Tibial nerve (tissue), 4 donors: Measurements from ENCODE around the gene CREB3. TPM values are rescaled to one million over a fixed set of nuclear protein-coding genes. Genes with fewer than 3 reads are reported as not detected.

ENCODE experiments used
- DNase-seq, 2 donors: peaks; one replicate each; pipeline ENCODE4 v3.0.0-alpha.2; 2019; ENCODE audit warnings: low spot score in 2 of 2
- H3K27ac ChIP-seq, 4 donors: fragments of 200-600 bp; sonication (generic) in 3 of 4; one replicate each; pipeline ENCODE4 v1.5.1; 2017 to 2019; ENCODE audit warnings: mild to moderate bottlenecking in 1 of 4
- H3K27me3 ChIP-seq, 2 donors: fragments of 200-600 bp; sonication (generic) in 1 of 2; one replicate each; pipeline versions ENCODE4 v1.5.1 to v1.6.0; 2017 to 2019
- H3K36me3 ChIP-seq, 3 donors: fragments of 200-600 bp; sonication (generic); one replicate each; pipeline ENCODE4 v1.5.1; 2018 to 2019
- H3K4me1 ChIP-seq, 4 donors: fragments of 200-600 bp; sonication (generic) in 3 of 4; one replicate each; pipeline ENCODE4 v1.5.1; 2017 to 2019
- H3K4me3 ChIP-seq, 4 donors: fragments of 200-600 bp; sonication (generic) in 3 of 4; one replicate each; pipeline ENCODE4 v1.5.1; 2017 to 2019; ENCODE audit warnings: mild to moderate bottlenecking in 1 of 4, moderate library complexity in 1 of 4
- H3K9me3 ChIP-seq, 4 donors: fragments of 200-600 bp; sonication (generic) in 3 of 4; one replicate each; pipeline ENCODE4 v1.5.1; 2017 to 2019
- CTCF ChIP-seq, 5 experiments: fragments of 200-600 bp in 3 of 5; fragments of 450-650 bp in 2 of 5; sonication (generic) in 3 of 5; IDR thresholded peaks; one replicate each; pipeline ENCODE4 v1.5.1; 2016 to 2019; ENCODE audit warnings: antibody characterized with exemption in 5 of 5, mild to moderate bottlenecking in 3 of 5, moderate library complexity in 2 of 5
- EP300 ChIP-seq, 2 donors: sonication (generic); formaldehyde crosslinking; IDR thresholded peaks; one replicate each; pipeline ENCODE4 v1.6.1; 2017; ENCODE audit warnings: antibody characterized with exemption in 2 of 2, mild to moderate bottlenecking in 1 of 2
- POLR2A ChIP-seq, 2 donors: fragments of 450-650 bp; IDR thresholded peaks; one replicate each; pipeline ENCODE4 v1.6.1; 2017; ENCODE audit warnings: antibody characterized with exemption in 2 of 2, mild to moderate bottlenecking in 2 of 2, moderate library complexity in 2 of 2
- WGBS, 2 donors: methylation state at CpG; one replicate each; pipeline ENCODE4 v1.1.5; 2018; 5-methylcytosine and 5-hydroxymethylcytosine counted together
- small RNA-seq: library from RNA; depleted of rRNA; stranded (forward); fragments of <200 nt; gene quantifications from one replicate; pipeline ENCODE3, GENCODE V24; 2016
- total RNA-seq, 4 donors: library from RNA; depleted of rRNA; stranded (reverse); fragments of >200 nt; gene quantifications; one replicate each; pipeline ENCODE4 v1.1.0, GENCODE V29; 2016

CREB3 gene
- total RNA-seq, 4 donors from 2014 or later = 41.6 to 70.1 (median 53.5) TPM

GRCh38 chr9:35776018-35776417 lies 43.6 kb downstream of the CREB3 start:
- Histone ChIP-seq H3K36me3 (no peaks in the 10 kb centered on the region), H3K4me1 (peaks cover 0 to 18% (median 10%) of the 10 kb centered on the region in 4 donors), H3K4me3 (no peak overlapping the region), H3K9me3 (no peaks in the 10 kb centered on the region), H3K27ac (no peak overlapping the region), H3K27me3 (no peaks in the 10 kb centered on the region)
- DNase-seq = no peak
- TF ChIP-seq POLR2A (IDR thresholded peaks at IDR 0.05) (no peak), EP300 (IDR thresholded peaks at IDR 0.05) (no peak), CTCF (IDR thresholded peaks at IDR 0.05) (no peak)
- 77 to 80% methylated on average over 4 of the region's 4 CpGs for WGBS, 2 donors

- Histone ChIP-seq H3K27me3 (no peaks in the 10 kb centered on the region), H3K4me1 (peaks cover 0 to 7% (median 0%) of the 10 kb centered on the region in 4 donors), H3K4me3 (no peak overlapping the region), H3K27ac (no peak overlapping the region), H3K36me3 (no peaks in the 10 kb centered on the region), H3K9me3 (no peaks in the 10 kb centered on the region)
- no peak for TF ChIP-seq POLR2A (IDR thresholded peaks at IDR 0.05)
- 88 to 91% methylated on average over 3 of the region's 3 CpGs for WGBS, 2 donors
- DNase-seq = no peak
Measured at GRCh38 chr9:35778496-35778895, 46.0 kb downstream of the CREB3 start.

GRCh38 chr9:35781066-35781465 lies 48.6 kb downstream of the CREB3 start:
- Histone ChIP-seq H3K27me3 (no peaks in the 10 kb centered on the region), H3K4me1 (no peaks in the 10 kb centered on the region), H3K36me3 (no peaks in the 10 kb centered on the region), H3K27ac (no peak overlapping the region), H3K4me3 (no peak overlapping the region), H3K9me3 (no peaks in the 10 kb centered on the region)
- TF ChIP-seq POLR2A (IDR thresholded peaks at IDR 0.05) = no peak
- no peak for TF ChIP-seq EP300 (IDR thresholded peaks at IDR 0.05)
- TF ChIP-seq CTCF (IDR thresholded peaks at IDR 0.05) = no peak
- no peak for DNase-seq
- 66 to 76% methylated on average over 2 of the region's 2 CpGs for WGBS, 2 donors

- DNase-seq = no peak
- no peaks in the 10 kb centered on the region for H3K27me3 ChIP-seq
- no peaks in the 10 kb centered on the region for H3K4me1 ChIP-seq
- H3K4me3 ChIP-seq = no peak overlapping the region
- H3K27ac ChIP-seq = no peak overlapping the region
- H3K9me3 ChIP-seq = no peaks in the 10 kb centered on the region
- no peak for TF ChIP-seq EP300 (IDR thresholded peaks at IDR 0.05)
- no peak for TF ChIP-seq CTCF (IDR thresholded peaks at IDR 0.05)
- no peaks in the 10 kb centered on the region for H3K36me3 ChIP-seq
Measured at GRCh38 chr9:35783418-35783817, 51.0 kb downstream of the CREB3 start.

Small RNAs within 50 kb of the gene (small RNA-seq; reads per million reads assigned to genes)
- not detected for gene MIR6853

Other genes starting within 250 kb of the CREB3 start
- gene RUSC2, start 242.6 kb upstream of the CREB3 start, total RNA-seq = 10 to 100 TPM; 28.8 to 39.3 (median 35.4) TPM
- gene TESK1, start 127.4 kb upstream of the CREB3 start, total RNA-seq = 10 to 100 TPM; 29.3 to 40.0 (median 35.6) TPM
- 1 to 10 TPM in 3 of 4 donors, not detected in 1; 1.9 to 6.0 (median 3.5) TPM for gene CD72, start 114.3 kb upstream of the CREB3 start, total RNA-seq
- under 1 TPM in 1 of 4 donors, not detected in 3; 0.39 TPM for gene SIT1, start 81.7 kb upstream of the CREB3 start, total RNA-seq
- 1,000 to 10,000 TPM in 3 of 4 donors, 100 to 1,000 TPM in 1; 649 to 2,915 (median 1,530) TPM for gene RMRP, start 74.6 kb upstream of the CREB3 start, total RNA-seq
- 10 to 100 TPM; 41.6 to 58.8 (median 47.8) TPM for gene CCDC107, start 74.4 kb upstream of the CREB3 start, total RNA-seq
- gene ARHGEF39, start 67.5 kb upstream of the CREB3 start, total RNA-seq = 1 to 10 TPM in 2 of 4 donors, under 1 TPM in 1, not detected in 1; 0.20 to 4.8 (median 1.0) TPM
- under 1 TPM in 1 of 4 donors, not detected in 3; 0.84 TPM for gene CA9, start 58.7 kb upstream of the CREB3 start, total RNA-seq
- gene TPM2, start 42.7 kb upstream of the CREB3 start, total RNA-seq = 100 to 1,000 TPM; 229 to 350 (median 289) TPM
- gene TLN1, start 471 bp upstream of the CREB3 start, total RNA-seq = 100 to 1,000 TPM; 284 to 405 (median 350) TPM
- 10 to 100 TPM; 63.8 to 92.1 (median 66.1) TPM for gene GBA2, start 16.6 kb downstream of the CREB3 start, total RNA-seq
- 10 to 100 TPM; 18.6 to 21.3 (median 20.2) TPM for gene RGP1, start 16.6 kb downstream of the CREB3 start, total RNA-seq
- gene MSMP, start 21.6 kb downstream of the CREB3 start, total RNA-seq = not detected
- gene NPR2, start 58.9 kb downstream of the CREB3 start, total RNA-seq = 10 to 100 TPM; 26.3 to 36.0 (median 32.4) TPM
- gene SPAG8, start 79.6 kb downstream of the CREB3 start, total RNA-seq = 1 to 10 TPM; 2.6 to 4.0 (median 3.5) TPM
- 10 to 100 TPM; 21.0 to 74.3 (median 35.9) TPM for gene HINT2, start 82.4 kb downstream of the CREB3 start, total RNA-seq
- gene FAM221B, start 96.1 kb downstream of the CREB3 start, total RNA-seq = not detected
- 10 to 100 TPM; 14.6 to 23.9 (median 20.1) TPM for gene TMEM8B, start 96.6 kb downstream of the CREB3 start, total RNA-seq
- not detected for gene OR13J1, start 137.7 kb downstream of the CREB3 start, total RNA-seq
- 10 to 100 TPM in 3 of 4 donors, 1 to 10 TPM in 1; 7.2 to 15.5 (median 12.0) TPM for gene HRCT1, start 173.5 kb downstream of the CREB3 start, total RNA-seq
- gene SPAAR, start 176.8 kb downstream of the CREB3 start, total RNA-seq = 10 to 100 TPM in 1 of 4 donors, 1 to 10 TPM in 3; 5.1 to 12.2 (median 7.7) TPM
- gene OR2S2, start 225.5 kb downstream of the CREB3 start, total RNA-seq = not detected